Measurements from ENCODE around the gene NELFE.

Gene NELFE

GRCh38 chr6:31972709-31973350, 14.1 kb upstream of the NELFE start:
- no peak for DNase-seq (ENCODE audit: low read depth in 2 of 2)

GRCh38 chr6:31971993-31972708, 13.4 kb upstream of the NELFE start, which contains the start of gene DXO:
DXO (minus strand) TSS chr6:31972138; CDS start chr6:31971675, 463 bp downstream.
- peak; percentile 91 to 94 for DNase-seq (ENCODE audit: low read depth in 2 of 2)

- DNase-seq (ENCODE audit: low read depth in 2 of 2): no peak
Measured at GRCh38 chr6:31971279-31971992, 12.7 kb upstream of the NELFE start.

- no peak for DNase-seq (ENCODE audit: low read depth in 2 of 2)
Measured at GRCh38 chr6:31970604-31971271, 12.0 kb upstream of the NELFE start.

GRCh38 chr6:31969712-31970603, 11.2 kb upstream of the NELFE start:
- no peak for DNase-seq (ENCODE audit: low read depth in 2 of 2)

GRCh38 chr6:31968791-31969711, 10.3 kb upstream of the NELFE start:
- DNase-seq (ENCODE audit: low read depth in 2 of 2): no peak

GRCh38 chr6:31968326-31968725, 9.6 kb upstream of the NELFE start:
- no peak for DNase-seq (ENCODE audit: low read depth in 2 of 2)

GRCh38 chr6:31967926-31968320, 9.2 kb upstream of the NELFE start:
- no peak for DNase-seq (ENCODE audit: low read depth in 2 of 2)

GRCh38 chr6:31966997-31967925, 8.5 kb upstream of the NELFE start:
- DNase-seq (ENCODE audit: low read depth in 2 of 2): no peak

GRCh38 chr6:31966506-31966905, 7.7 kb upstream of the NELFE start:
- DNase-seq (ENCODE audit: low read depth in 2 of 2): no peak

- no peak for DNase-seq (ENCODE audit: low read depth in 2 of 2)
Measured at GRCh38 chr6:31965700-31966099, 6.9 kb upstream of the NELFE start.

- DNase-seq (ENCODE audit: low read depth in 2 of 2): no peak
Measured at GRCh38 chr6:31963921-31964320, 5.2 kb upstream of the NELFE start.

- no peak for DNase-seq (ENCODE audit: low read depth in 2 of 2)
Measured at GRCh38 chr6:31961616-31962015, 2.8 kb upstream of the NELFE start.

GRCh38 chr6:31958412-31958740, 395 bp downstream of the NELFE start:
- DNase-seq (ENCODE audit: low read depth in 2 of 2): no peak

GRCh38 chr6:31956796-31957195, 2.0 kb downstream of the NELFE start:
- DNase-seq (ENCODE audit: low read depth in 2 of 2): no peak

- DNase-seq (ENCODE audit: low read depth in 2 of 2): no peak
Measured at GRCh38 chr6:31954511-31954910, 4.3 kb downstream of the NELFE start.

- DNase-seq (ENCODE audit: low read depth in 2 of 2): no peak
Measured at GRCh38 chr6:31952890-31953289, 5.9 kb downstream of the NELFE start.

GRCh38 chr6:31952140-31952805, 6.5 kb downstream of the NELFE start:
- peak in 1 of 2 donors; percentile 37 for DNase-seq (ENCODE audit: low read depth in 2 of 2)
